HepG2 (cell line): ENCODE measurements around the gene ZNF687. TPM values are rescaled to one million over a fixed set of nuclear protein-coding genes. Genes with fewer than 3 reads are reported as not detected.

Source experiments
- ATAC-seq: fragments of 200-7000 bp; cut with Tn5 transposase; 3 replicates; pipeline ENCODE4 v1.9.1; 2020; ENCODE audit warnings: mild to moderate bottlenecking, moderate library complexity
- BruUV-seq: library from RNA; stranded (reverse); fragments of 400-500 nt; replicated peaks from 2 replicates; lab custom pipeline; 2021; lab: Mats Ljungman, UMichigan
- CTCF ChIA-PET: fragments of 300-600 bp; formaldehyde crosslinking; extraction: SDS; loops from one replicate; lab custom pipeline; 2021; ENCODE audit warnings: low total read pairs, inconsistent platforms, low intra/inter-chr PET ratio; lab: Yijun Ruan, JAX
- POLR2A ChIA-PET: fragments of 350-600 bp; sonication (Branson Sonifier 250); formaldehyde crosslinking; loops from one replicate; lab custom pipeline; 2020; ENCODE audit warnings: antibody characterized with exemption, inconsistent platforms; lab: Yijun Ruan, JAX
- DNase-seq: peaks from one replicate; pipeline ENCODE4 v3.0.0-alpha.2; 2015; ENCODE audit warnings: low spot score
- FAIRE-seq: peaks from 3 replicates; lab custom pipeline; 2011; peaks lifted over from hg19 to GRCh38; lab: Jason Lieb, UNC
- H2AFZ ChIP-seq: one replicate; pipeline ENCODE4 v1.6.1; 2011; ENCODE audit warnings: low read length, inconsistent platforms
- H3K27ac ChIP-seq: fragments of 300-600 bp; 3 replicates; pipeline ENCODE4 v1.8.0; 2011; ENCODE audit warnings: mixed run types, mild to moderate bottlenecking, mixed read lengths, low read length, inconsistent platforms; ENCODE audit not compliant: insufficient read depth; ENCODE audit errors: extremely low read length
- H3K27me3 ChIP-seq, 2 experiments: fragments of 200-600 bp in 1 of 2; 2 replicates in 1 of 2; 3 replicates in 1 of 2; pipeline versions ENCODE4 v1.6.0 to v1.8.0; 2011; ENCODE audit warnings: low read length in 2 of 2, mild to moderate bottlenecking in 2 of 2, moderate library complexity in 2 of 2, inconsistent platforms in 1 of 2; ENCODE audit not compliant: insufficient read depth in 2 of 2, control insufficient read depth in 1 of 2
- H3K36me3 ChIP-seq, 2 experiments: fragments of 200-600 bp in 1 of 2; replicated peaks in 1 of 2; 2 replicates in 1 of 2; 3 replicates in 1 of 2; pipeline versions ENCODE4 v1.5.1 to v1.8.0; 2011; ENCODE audit warnings: low read length in 2 of 2, inconsistent platforms in 1 of 2; ENCODE audit not compliant: insufficient read depth in 2 of 2, control insufficient read depth in 1 of 2
- H3K4me1 ChIP-seq: 2 replicates; pipeline ENCODE4 v1.5.1; 2012; ENCODE audit warnings: low read length, inconsistent platforms; ENCODE audit not compliant: insufficient read depth
- H3K4me2 ChIP-seq: 2 replicates; pipeline ENCODE4 v1.6.0; 2011; ENCODE audit warnings: low read depth, low read length, inconsistent platforms
- H3K4me3 ChIP-seq, 3 experiments: fragments of 200-600 bp in 1 of 3; sonication (generic), shearing (Covaris generic) in 1 of 3; replicated peaks in 1 of 3; 2 replicates each; pipeline ENCODE4 v1.5.1; 2011 to 2016; ENCODE audit warnings: low read length in 3 of 3, inconsistent platforms in 2 of 3, low read depth in 2 of 3, mild to moderate bottlenecking in 2 of 3, control low read depth in 1 of 3, mixed read lengths in 1 of 3; ENCODE audit not compliant: insufficient read depth in 1 of 3
- H3K79me2 ChIP-seq: one replicate; pipeline ENCODE4 v1.6.1; 2011; ENCODE audit warnings: low read length, inconsistent platforms; ENCODE audit not compliant: insufficient read depth
- H3K9ac ChIP-seq: 2 replicates; pipeline ENCODE4 v1.6.0; 2011; ENCODE audit warnings: mild to moderate bottlenecking, low read depth, low read length, inconsistent platforms; ENCODE audit not compliant: insufficient read depth
- H3K9me3 ChIP-seq: 2 replicates; pipeline ENCODE4 v1.5.1; 2012; ENCODE audit warnings: mild to moderate bottlenecking, low read length
- H4K20me1 ChIP-seq: 2 replicates; pipeline ENCODE4 v1.6.0; 2011; ENCODE audit warnings: inconsistent platforms, mild to moderate bottlenecking, low read length, moderate library complexity; ENCODE audit not compliant: insufficient read depth
- AGO2 ChIP-seq: fragments of 200-400 bp; formaldehyde crosslinking; optimal IDR thresholded peaks from 2 replicates; pipeline ENCODE3; 2017; ENCODE audit warnings: mild to moderate bottlenecking, low read depth, low read length, moderate library complexity
- CBX2 ChIP-seq, 2 experiments: fragments of 200-600 bp in 1 of 2; sonication (generic); formaldehyde crosslinking in 1 of 2; IDR thresholded peaks; 2 replicates each; pipeline versions ENCODE4 v1.7.0 to v1.8.1; 2018 to 2022; ENCODE audit warnings: low read depth in 2 of 2, low read length in 1 of 2, mild to moderate bottlenecking in 1 of 2, missing genetic modification reagents in 1 of 2
- RBAK ChIP-seq: sonication (generic); formaldehyde crosslinking; IDR thresholded peaks from 2 replicates; pipeline ENCODE4 v1.5.1; 2020; ENCODE audit warnings: mild to moderate bottlenecking, missing genetic modification reagents
- RBFOX2 ChIP-seq: fragments of 200-400 bp; formaldehyde crosslinking; IDR thresholded peaks from 2 replicates; pipeline ENCODE4 v1.6.1; 2017; ENCODE audit warnings: low read depth, mild to moderate bottlenecking, low read length
- RXRA ChIP-seq: sonication (generic); formaldehyde crosslinking; IDR thresholded peaks from 2 replicates; pipeline ENCODE4 v1.5.1; 2020; ENCODE audit warnings: missing genetic modification reagents
- ZBTB8A ChIP-seq: sonication (generic); formaldehyde crosslinking; IDR thresholded peaks from 2 replicates; pipeline ENCODE4 v1.4.0; 2020; ENCODE audit warnings: mild to moderate bottlenecking, low read depth, missing genetic modification reagents, borderline replicate concordance
- ZC3H13 ChIP-seq: sonication (generic); formaldehyde crosslinking; IDR thresholded peaks from 2 replicates; pipeline ENCODE4 v1.8.1; 2023; ENCODE audit warnings: mild to moderate bottlenecking, missing genetic modification reagents, moderate library complexity
- ZFP41 ChIP-seq: sonication (generic); formaldehyde crosslinking; IDR thresholded peaks from 2 replicates; pipeline ENCODE4 v1.4.0; 2020; ENCODE audit warnings: mild to moderate bottlenecking, missing genetic modification reagents, borderline replicate concordance
- ZNF326 ChIP-seq: sonication (generic); formaldehyde crosslinking; IDR thresholded peaks from 2 replicates; pipeline ENCODE4 v1.4.0; 2020; ENCODE audit warnings: missing genetic modification reagents, borderline replicate concordance
- ZNF552 ChIP-seq: sonication (generic); formaldehyde crosslinking; IDR thresholded peaks from 2 replicates; pipeline ENCODE4 v1.9.0; 2022; ENCODE audit warnings: missing genetic modification reagents, mild to moderate bottlenecking, borderline replicate concordance
- WGBS: methylation state at CpG from one replicate; pipeline ENCODE4 v1.1.6; 2017; ENCODE audit warnings: low lambda C conversion rate; 5-methylcytosine and 5-hydroxymethylcytosine counted together
- in situ Hi-C: cut with HindIII; loops from 2 replicates; pipeline ENCODE4 v1.10.0; 2017; ENCODE audit warnings: low pct_unique_long_range_greater_than_20kb; ENCODE audit not compliant: extremely low pct_ligation_motif_present
- intact Hi-C: fragments of 100-400 bp; cut with micrococcal nuclease; formaldehyde crosslinking; loops from one replicate; pipeline ENCODE4 v1.10.0; 2022; ENCODE audit not compliant: unreplicated experiment
- polyA plus RNA-seq, 8 experiments: library from polyadenylated mRNA; depleted of rRNA in 3 of 8; stranded (reverse) in 7 of 8; unstranded in 1 of 8; fragments of >200 nt; fragmentation: Illumina TruSeq in 4 of 8; extraction: Trizol in 4 of 8; gene quantifications; 2 replicates each; pipeline versions ENCODE4 v1.2.1 to v1.2.3, GENCODE V29; 2011 to 2016; ENCODE audit warnings: low read depth in 4 of 8, missing spikeins in 1 of 8, mixed read lengths in 1 of 8; ENCODE audit not compliant: insufficient read depth in 1 of 8
- total RNA-seq, 5 experiments: library from RNA; depleted of rRNA; stranded (reverse); fragments of >200 nt; fragmentation: Illumina TruSeq; extraction: Trizol; gene quantifications; 2 replicates each; pipeline ENCODE4 v1.2.3, GENCODE V29; 2016; ENCODE audit warnings: low read depth in 1 of 5
- TF ChIP-seq, protein P1 (sequence below): sonication (generic); formaldehyde crosslinking; IDR thresholded peaks from 2 replicates; pipeline ENCODE4 v1.8.0; 2022; ENCODE audit warnings: mild to moderate bottlenecking, missing genetic modification reagents
- TF ChIP-seq, protein P2 (sequence below): sonication (generic); formaldehyde crosslinking; IDR thresholded peaks from 2 replicates; pipeline ENCODE4 v1.8.1; 2023; ENCODE audit warnings: missing genetic modification reagents, mild to moderate bottlenecking, borderline replicate concordance

Gene ZNF687
- total and polyA plus RNA-seq, 2 of the 13 experiments (the other 11 are each of a cell fraction or from before 2014, with no cell fraction given), result 14.1 to 16.5 TPM

DNA sequence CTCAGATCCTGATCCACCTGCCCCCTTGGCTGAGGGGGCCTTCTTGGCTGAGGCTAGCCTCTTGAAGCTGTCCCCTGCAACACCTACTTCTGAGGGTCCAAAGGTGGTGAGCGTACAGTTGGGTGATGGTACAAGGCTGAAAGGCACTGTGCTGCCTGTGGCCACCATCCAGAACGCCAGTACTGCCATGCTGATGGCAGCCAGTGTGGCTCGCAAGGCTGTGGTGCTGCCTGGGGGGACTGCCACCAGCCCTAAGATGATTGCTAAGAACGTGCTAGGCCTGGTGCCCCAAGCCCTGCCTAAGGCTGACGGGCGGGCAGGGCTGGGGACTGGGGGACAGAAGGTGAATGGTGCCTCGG, 5.2 kb downstream of the ZNF687 start (continued):
- TF ChIP-seq, protein P1, sequence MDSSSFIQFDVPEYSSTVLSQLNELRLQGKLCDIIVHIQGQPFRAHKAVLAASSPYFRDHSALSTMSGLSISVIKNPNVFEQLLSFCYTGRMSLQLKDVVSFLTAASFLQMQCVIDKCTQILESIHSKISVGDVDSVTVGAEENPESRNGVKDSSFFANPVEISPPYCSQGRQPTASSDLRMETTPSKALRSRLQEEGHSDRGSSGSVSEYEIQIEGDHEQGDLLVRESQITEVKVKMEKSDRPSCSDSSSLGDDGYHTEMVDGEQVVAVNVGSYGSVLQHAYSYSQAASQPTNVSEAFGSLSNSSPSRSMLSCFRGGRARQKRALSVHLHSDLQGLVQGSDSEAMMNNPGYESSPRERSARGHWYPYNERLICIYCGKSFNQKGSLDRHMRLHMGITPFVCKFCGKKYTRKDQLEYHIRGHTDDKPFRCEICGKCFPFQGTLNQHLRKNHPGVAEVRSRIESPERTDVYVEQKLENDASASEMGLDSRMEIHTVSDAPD (CRISPR knock-in tag), result no peak
- TF ChIP-seq ZFP41 (CRISPR knock-in tag) (no peak), CBX2 (IDR thresholded peaks at IDR 0.05; ENCODE audit: low read depth, low read length) (no peak), CBX2 (CRISPR knock-in tag; IDR thresholded peaks at IDR 0.05; ENCODE audit: low read depth) (no peak), ZBTB8A (no peak), ZNF552 (CRISPR knock-in tag) (no peak), RBAK (no peak)

DNA sequence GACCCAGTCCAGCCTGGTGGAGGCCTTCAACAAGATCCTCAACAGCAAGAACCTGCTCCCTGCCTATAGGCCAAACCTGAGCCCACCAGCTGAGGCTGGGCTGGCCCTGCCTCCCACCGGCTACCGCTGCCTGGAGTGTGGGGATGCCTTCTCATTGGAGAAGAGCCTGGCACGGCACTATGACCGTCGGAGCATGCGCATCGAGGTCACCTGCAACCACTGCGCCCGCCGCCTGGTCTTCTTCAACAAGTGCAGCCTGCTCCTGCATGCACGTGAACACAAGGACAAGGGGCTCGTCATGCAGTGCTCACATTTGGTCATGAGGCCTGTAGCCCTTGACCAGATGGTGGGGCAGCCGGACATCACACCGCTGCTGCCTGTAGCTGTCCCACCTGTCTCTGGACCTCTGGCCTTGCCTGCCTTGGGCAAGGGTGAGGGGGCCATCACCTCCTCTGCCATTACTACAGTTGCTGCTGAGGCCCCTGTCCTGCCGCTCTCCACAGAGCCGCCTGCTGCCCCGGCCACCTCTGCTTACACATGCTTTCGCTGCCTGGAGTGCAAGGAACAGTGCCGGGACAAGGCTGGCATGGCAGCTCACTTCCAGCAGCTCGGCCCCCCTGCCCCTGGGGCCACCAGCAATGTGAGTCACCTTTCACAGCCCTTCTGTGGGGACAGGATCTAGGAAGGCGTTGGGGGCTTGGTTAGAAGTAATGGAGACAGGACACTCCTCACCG, 5.8 kb downstream of the ZNF687 start:
- Histone ChIP-seq H3K4me2 (no peak overlapping the region), H3K79me2 (peaks cover 25% of the 10 kb centered on the region), H3K4me1 (peaks cover 16% of the 10 kb centered on the region), H3K36me3 (peaks cover 40 to 70% of the 10 kb centered on the region in 2 experiments), H3K27ac (no peak overlapping the region), H3K9me3 (no peaks in the 10 kb centered on the region), H3K27me3 (no peaks in the 10 kb centered on the region; a peak in 1 of 5 replicates), H2AFZ (no peak overlapping the region), H4K20me1 (peaks cover 13% of the 10 kb centered on the region; the same call in 1 of the 2 replicates), H3K4me3 (no peak overlapping the region), H3K9ac (no peak overlapping the region)
- no peak for TF ChIP-seq ZNF326 (CRISPR knock-in tag)
- peak; percentile 10; the same call in 1 of the 2 replicates for TF ChIP-seq RXRA (CRISPR knock-in tag)
- peak; percentile 79 for TF ChIP-seq AGO2
- peak; percentile 72; the same call in 1 of the 2 replicates for TF ChIP-seq ZC3H13 (CRISPR knock-in tag)
- TF ChIP-seq, protein P2, sequence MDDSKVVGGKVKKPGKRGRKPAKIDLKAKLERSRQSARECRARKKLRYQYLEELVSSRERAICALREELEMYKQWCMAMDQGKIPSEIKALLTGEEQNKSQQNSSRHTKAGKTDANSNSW, result no peak
- TF ChIP-seq RBFOX2, result peak; percentile 76
- DNase-seq, result no peak
- BruUV-seq, result no TSS peak
- no peak for ATAC-seq
- no peak for FAIRE-seq
- in situ Hi-C loops, result no loop called here
- intact Hi-C loops, result no loop called here
- 88% methylated on average over 2 of the region's 22 CpGs for WGBS
- ChIA-PET POLR2A (no interaction called here), CTCF (no interaction called here)
